GM21390 (cell line): Measurements from ENCODE around the gene TPRN.

Experiments used
- ATAC-seq: cut with Tn5 transposase; IDR thresholded peaks from one replicate; pipeline ENCODE4 v1.9.1; 2021; ENCODE audit not compliant: unreplicated experiment

Gene TPRN

DNA sequence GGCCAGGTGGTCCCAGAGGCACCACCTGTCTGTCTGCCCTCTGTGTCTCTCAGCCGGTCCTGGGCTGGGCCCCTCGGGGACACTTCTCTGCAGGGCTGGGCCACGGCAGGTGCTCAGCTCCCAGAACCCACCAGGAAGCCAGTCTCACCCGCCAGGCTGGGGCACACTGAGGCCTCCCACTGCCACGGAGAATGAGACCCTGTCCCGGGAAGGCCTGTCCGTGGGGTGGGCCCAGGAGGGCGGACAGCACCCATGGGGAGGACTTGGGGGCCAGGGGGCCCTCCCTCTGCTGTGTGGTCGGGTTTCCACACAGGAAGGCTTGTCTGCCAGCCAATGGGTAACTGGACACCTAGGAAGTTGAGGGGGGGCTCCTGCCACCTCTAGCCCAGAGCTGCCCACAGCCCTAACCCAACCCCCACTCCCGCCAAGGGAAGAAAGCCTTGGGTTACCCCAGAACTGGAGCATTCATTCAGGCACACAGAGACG lies 36.4 kb upstream of the TPRN start:
- no peak for ATAC-seq

DNA sequence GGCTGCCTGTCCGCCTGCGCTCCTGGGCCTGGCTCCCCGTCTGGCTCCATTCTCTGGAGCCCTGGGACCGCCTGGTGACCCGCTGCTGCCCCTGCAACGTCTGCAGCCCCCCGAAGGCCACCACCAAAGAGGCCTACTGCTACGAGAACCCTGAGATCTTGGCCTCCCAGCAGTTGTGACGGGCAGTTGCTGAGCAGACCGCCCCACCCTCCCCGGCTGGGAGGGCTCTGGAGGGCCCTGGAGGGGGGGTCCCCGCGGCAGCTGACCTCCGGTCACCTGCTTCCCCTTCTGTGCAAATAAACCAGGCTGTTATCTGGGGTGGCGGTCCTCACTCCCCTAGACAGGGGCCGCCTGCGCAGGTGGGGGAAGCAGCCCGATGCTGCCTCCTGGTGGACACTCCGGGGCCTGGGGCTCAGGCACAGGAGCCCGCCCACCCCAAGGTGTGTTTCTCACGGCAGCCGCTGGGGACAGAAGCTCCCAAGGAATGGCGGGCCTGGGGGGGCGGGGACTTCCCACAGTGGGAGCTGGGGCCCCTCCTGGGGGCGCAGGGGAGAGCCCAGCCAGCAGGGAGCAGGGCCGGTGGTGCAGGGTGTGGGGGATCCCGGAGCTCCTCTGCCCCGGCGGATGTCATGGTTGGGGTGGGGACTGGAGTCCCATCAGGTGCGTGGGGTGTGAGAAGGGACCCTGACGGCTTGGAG lies 35.8 kb upstream of the TPRN start:
- no peak for ATAC-seq

DNA sequence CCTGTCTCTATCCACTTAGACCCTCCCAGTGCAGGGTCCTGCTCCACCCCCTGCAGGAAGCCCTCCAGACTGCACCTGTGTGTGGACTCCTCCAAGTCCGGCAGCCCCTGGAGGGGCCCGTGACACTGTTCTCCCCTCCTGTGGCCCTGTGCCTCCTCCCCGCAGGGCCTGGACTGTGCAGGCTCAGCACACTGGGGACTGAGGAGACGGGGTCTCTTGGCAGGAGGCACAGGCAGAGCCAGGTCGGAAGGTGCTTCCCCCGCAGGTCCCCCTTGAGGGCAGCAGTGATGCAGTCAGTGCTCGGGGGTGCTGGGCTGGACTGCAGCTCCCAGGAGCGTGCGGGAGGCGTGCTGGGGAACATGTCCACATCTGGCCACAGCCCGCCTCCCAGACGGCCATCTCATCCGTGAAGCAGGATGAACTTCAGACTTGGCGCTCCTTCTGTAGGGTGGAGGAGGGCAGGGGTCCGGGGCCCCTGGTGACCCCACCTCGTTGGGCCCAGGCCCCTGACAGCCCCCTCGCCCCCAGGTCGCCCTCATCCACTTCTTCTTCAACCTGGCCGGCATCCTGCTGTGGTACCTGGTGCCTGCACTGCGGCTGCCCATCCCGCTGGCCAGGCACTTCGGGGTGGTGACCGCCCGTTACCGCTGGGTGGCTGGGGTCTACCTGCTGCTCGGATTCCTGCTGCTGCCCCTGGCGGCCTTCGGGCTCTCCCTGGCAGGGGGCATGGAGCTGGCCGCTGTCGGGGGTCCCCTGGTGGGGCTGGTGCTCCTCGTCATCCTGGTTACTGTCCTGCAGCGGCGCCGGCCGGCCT lies 35.1 kb upstream of the TPRN start:
- ATAC-seq: no peak

DNA sequence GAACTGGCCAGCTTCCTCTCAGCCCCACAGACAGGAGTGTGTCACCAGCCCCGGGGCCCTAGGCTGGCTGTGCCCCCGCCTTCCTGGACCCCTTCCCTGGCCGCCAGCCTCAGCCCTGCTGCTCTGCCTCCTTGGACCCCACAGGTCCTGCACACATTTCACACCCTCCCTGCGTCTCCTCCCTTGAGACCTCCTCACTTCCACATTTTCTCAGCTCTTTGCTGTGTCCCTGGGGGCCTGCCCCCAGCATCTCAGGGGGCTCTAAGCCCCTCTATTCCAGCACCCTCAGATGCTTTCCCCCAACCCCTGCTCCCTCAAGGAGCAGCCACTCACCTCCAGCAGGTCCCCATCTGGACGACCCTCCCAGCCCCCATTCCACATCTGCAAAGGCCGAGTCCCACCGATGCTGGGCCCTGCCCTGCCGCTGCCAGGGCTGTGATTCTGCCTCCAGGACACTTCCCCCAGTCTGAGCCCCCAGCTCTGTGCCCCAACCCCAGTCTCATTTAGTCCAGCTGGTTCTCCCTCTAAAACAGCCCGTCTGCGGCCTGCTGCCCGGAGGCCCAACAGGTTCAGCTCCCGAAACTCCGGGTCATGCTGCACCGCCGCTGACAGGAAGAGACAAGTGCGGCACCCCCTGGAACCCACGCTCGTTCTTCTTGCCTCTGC lies 34.4 kb upstream of the TPRN start:
- ATAC-seq: no peak

DNA sequence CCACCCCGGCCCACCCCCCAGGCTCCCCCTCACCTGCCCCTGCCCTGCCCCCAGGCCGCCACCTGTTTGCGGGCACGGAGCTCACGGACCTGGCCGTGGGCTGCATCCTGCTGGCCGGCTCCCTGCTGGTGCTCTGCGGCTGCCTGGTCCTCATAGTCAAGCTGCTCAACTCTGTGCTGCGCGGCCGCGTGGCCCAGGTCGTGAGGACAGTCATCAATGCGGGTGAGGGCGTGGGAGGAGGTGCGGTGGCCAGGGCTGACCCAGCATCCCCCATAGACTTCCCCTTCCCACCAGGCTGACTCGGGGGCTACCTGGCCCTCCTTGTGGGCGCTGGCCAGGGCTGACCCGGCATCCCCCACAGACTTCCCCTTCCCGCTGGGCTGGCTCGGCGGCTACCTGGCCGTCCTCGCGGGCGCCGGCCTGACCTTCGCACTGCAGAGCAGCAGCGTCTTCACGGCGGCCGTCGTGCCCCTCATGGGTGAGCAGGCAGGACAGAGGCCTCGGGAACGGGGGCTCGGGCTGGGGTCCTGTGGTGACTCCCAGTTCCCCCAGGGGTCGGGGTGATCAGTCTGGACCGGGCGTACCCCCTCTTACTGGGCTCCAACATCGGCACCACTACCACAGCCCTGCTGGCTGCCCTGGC lies 33.6 kb upstream of the TPRN start:
- no peak for ATAC-seq

DNA sequence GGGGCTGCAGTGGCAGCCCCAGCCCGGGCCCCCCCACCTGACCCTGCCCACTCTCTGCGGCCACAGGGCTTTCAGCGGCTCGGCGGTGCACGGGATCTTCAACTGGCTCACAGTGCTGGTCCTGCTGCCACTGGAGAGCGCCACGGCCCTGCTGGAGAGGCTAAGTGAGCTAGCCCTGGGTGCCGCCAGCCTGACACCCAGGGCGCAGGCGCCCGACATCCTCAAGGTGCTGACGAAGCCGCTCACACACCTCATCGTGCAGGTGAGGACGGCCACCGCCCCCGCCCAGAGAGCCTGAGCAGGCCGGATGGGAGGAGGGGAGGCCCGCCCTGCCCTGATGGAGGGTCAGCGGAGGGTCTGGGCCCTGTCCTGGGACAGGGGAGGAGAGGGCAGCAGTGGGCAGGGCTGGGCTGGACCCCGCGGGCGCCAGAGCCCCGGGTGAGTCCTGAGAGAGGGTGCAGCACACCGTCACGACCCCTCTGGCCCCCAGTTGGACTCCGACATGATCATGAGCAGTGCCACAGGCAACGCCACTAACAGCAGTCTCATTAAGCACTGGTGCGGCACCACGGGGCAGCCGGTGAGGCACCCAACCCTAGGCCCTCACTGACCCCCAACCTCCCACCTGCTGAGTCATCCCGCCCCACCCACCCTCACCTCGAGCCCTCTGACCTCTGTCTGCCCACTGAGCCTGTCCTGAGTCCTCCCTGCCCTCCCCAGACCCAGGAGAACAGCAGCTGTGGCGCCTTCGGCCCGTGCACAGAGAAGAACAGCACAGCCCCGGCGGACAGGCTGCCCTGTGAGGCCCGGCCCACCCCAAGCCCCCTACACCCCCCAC lies 32.8 kb upstream of the TPRN start:
- ATAC-seq: no peak

DNA sequence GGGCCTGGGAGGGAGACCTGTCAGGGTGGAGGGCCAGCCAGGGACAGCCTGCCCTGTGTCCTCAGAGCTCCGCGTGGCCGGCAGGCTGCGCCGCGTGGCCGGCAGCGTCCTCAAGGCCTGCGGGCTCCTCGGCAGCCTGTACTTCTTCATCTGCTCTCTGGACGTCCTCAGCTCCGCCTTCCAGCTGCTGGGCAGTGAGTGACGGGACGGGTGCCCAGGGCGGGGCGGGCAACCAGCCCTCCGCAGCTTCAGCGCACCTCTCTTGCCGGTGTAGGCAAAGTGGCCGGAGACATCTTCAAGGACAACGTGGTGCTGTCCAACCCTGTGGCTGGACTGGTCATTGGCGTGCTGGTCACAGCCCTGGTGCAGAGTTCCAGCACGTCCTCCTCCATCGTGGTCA lies 32.0 kb upstream of the TPRN start:
- ATAC-seq: no peak

DNA sequence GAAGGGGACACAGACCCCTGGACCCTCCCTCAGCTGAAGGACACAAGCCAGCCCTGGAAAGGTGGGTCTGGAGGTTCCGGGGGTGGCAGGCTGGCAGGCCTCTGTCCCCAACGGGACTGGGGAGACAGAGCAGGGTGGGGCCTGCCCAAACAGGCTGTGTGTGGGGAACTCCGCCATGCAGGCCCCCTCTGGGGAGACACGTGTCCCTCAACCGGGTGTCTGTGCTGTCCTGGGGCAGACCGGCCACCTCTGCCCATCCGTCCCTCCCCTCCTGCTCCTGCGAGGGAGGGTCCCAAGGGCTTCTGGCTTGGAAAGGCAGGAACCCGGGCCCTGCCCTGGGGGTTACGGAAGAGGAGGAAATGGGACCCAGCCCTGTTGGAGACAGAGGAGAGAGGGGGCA lies 31.6 kb upstream of the TPRN start:
- no peak for ATAC-seq

DNA sequence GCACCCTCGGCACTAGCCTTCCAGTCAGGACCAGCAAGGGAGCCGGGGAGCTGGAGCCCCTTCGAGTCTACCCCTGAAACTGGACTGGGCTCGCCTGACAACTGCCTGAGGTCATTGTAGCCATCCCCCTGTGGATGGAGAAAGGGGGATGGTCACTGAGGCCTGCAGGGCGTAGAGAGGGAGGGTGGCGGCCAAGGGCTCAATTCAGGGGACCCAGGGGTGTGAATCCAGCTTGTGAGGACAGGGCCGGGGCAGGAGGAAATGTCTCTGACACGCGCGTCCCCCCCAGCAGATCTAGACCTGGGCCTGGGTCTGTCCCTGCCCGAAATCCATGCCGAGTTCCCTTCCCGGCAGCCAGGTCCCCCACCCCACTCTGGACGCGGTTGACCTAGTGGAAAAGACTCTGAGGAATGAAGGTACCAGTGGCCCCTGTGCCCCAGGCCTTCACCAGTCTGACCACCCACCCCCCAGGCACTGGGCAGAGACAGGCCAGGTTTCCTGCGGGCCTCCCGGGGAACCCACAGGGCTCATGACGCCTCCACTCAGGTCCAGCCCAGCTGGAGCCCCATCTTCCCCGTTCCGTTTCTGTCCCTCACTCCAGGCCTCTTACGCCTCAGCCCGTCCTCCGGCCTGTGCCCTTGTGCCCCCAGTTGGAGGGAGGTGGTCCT lies 31.0 kb upstream of the TPRN start:
- no peak for ATAC-seq

DNA sequence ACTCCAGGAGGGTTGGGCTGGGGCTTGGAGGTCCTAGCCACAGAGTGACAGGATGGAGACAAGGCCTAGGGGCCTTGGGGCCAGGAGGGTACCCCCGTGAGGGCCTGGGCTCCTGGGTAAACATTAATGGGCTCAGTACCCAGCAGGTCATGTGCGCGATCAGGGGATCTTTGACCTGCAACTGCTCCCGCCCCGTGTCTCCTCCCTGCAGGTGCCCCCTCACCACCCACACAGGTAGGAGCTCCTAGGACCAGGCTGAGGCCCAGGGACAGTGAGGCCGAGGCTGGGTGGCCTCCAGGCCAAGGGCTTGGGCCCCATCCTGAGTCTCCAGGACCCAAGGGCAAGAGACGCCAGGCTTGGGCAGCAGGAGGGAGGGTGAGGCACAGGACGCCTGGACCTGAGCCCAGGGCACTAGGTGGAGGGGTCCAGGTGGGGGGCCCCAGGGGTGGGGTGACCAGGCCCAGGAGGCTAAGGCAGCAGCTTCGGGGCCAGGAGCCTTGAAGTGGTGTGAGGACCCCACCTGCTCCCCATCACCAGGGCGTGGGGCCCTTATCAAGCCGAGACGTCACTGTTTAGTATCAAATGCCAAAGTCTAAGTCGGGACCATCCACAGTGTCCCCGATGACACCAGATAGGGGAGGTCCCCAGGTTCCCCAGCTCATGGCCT lies 30.3 kb upstream of the TPRN start, which contains the start of gene SLC34A3:
Gene SLC34A3 (plus strand): TSS at position 197 of the 667 bp plus-strand sequence. CDS start 802 bp downstream, outside the sequence.
- ATAC-seq: no peak

DNA sequence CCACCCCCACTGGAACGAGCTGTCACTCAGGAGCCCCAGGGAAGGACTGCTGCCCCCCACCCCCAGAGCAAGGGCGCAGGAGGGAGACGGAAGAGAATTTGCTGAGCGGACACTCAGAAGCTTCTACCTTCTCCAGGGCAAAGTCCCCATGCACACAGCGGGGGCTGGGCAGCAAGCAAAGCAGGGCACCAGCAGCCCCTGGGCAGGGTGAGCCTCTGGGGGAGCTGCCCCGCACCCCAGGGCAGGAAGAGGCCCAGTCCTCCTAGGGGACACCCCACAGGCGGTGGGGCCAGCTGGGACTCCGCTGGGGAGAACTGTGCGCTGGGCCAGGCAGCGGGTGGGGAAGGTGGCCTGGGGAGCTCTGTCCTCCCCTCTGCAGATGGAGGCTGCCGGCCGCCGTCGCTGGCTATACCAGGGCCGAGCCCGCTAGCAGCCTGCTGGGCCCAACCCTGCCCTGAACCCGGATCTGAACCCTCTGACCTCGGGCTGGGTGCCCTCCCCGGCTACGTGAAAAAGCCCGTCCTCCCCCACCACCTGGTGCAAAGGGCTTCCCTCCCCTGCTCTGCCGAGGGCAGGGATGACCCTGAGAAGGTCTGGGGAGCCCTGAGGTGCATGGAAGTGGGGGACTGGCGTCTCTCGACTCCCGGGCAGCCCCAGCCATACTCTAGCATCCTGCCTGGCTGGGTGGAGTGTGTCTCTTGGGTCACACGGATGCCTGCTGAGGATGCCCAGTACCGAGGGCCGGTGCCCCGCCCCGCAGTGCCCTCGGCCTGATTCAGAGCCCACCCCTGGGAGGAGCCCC lies 29.6 kb upstream of the TPRN start:
- no peak for ATAC-seq

DNA sequence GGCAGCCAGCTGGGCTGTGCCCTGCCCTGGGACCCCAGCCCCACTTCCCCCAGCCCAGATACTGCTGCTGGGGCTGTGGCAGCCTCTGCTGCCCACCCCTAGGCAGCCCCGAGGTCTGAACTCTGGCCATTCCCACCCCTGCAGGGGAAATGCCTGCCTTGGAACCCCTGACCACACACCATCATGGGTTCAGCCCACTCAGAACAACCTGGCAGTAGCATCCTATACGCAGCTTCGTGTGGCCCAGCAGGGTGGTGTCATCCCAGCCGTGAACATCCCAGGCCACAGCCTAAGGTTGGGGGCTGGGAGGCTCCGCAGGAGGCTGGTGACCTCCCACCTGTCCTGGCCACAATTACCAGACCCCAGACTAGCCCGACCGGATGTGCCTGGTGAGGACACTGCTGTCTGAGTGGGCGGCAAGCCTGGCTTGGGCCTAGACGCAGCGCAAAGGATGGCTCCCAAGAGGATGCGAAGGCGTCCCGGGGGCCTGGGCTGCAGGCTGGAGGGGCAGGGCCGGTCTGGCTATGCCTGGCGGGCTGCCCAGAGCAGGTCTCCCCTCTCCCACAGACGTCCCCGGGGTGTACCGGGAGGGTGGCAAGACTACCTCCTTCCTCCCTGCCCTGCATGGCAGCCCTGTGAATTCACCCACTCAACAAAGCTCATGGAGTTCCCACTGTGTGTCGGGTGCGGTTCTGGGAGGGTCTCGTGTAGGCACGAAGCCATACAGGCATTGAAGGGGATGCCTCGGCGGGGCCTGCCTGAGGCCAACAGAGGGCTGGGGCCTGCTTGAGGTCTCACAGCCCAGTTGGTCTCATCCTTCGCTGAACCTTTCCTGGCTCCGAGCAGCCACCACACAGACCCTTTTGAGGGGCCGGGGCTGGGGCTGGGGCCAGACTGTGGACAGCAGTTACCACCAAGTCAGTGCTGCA lies 28.7 kb upstream of the TPRN start:
- no peak for ATAC-seq

DNA sequence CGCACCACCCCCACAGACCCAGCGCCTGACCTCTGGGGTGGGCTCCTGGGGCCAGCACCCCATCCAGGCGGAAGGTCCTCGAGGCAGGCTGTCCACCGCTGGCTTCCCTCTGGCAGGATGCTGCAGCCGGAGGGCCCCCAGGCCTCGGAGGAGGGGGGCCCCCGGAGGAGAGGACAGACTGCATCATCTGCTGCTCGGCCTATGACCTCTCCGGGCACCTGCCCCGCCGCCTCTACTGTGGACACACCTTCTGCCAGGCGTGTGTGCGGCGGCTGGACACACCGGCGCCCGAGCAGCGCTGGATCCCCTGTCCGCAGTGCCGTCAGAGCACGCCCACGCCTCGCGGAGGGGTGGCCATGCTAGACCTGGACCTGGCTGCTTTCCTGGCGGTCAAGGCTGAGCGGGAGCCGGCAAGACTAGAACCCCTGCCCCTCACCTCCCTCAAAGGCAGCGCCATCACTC lies 28.0 kb upstream of the TPRN start:
- no peak for ATAC-seq

DNA sequence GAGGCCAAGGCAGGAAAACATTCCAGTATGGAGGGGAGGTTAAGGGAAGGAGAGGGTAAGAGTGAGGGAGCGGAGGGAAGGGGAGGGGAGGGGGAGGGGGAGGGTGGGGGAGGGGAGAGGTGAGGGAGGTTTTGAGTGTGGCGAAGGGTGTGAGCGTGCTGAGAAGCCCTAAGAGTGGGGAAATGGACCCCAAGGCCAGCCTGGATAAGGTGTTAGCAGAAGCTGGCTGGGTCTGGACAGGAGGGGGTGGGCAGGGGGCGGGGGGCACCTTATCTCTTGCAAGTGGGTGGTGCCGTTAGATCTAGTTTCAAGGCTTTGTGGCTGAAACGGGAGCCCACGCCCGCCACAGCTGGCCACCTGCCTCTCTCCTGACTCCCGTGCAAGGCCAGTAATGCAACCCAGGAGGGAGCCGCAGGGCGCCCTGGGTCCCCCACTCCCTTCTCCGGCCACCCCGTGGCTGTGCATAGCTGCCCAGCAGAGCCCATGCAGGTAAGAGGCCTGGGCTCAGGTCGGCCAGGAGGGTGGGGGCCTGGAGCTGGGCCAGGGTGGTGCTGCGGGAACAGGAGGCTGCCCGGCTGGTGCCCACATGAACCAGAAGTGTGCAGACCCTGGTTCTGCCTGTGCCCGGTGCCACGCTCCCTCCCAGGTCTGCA lies 27.4 kb upstream of the TPRN start:
- ATAC-seq: no peak

DNA sequence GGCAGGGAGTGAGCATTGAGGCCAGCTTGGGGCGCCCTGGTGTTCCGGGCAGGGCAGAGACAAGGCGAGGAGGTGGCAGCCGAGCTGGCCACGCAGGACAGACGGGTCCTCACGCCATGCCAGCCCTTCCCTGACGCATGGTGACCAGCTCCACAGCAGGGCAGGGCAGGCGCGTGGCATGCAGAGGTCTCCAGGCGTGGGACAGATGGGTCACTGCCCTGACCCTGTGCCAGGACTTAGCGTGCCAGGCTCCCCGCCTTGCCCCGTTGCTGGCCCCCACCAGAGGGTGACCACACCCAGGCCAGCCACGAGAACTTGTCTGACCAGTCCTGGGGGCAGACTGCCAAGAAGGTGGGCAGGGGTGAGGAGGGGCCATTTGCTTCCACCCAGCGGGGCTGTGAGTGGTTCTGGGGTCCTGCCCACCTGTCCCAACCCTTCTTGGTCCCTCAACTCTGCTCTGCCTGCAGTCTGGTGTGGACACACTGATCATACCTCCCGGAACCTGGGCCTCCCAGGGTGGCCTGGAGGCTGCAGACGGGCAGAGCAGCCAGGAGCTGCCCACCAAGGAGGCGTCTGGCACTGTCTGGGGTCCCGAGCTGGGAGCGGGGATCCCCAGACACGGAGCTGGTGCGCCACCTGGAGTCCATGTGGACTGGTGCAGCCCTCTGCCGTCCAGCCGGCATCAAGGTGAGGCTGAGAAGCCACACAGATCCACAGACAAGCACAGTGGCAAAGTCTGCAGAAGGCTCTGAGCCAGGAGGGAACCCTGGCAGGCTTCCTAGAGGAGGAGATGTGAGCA lies 26.7 kb upstream of the TPRN start, which contains the start of gene RNF224:
Gene RNF224 (plus strand): TSS at position 449 of the 799 bp plus-strand sequence. CDS start 834 bp downstream, outside the sequence.
- ATAC-seq: peak; percentile 34
